ENCODE data around the gene CD40LG.

CD40LG gene

DNA sequence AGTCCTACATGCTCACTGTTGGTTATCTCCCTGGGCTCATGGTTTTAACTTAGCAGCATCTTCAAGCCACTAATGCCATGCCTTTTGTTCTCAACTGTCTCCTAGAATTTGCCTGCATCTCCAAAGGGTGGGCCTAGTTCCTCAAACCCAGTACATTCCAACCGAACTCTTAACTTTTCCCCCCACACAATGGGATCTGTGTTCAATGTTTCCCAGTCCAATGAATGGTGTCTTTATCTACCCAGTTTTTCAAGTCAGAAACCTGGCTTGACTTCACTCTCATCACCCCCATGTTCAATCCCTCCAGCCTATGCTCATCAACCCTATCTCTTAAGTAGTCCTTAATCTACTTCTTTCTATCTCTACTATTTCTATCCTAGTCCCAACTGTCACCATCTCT is 12.9 kb downstream of the CD40LG start:
- Histone ChIP-seq H3K36me3 (replicated peaks) (no peaks in the 10 kb centered on the region), H3K4me3 (ENCODE audit: low read depth, low read length) (no peak overlapping the region), H3K27me3 (replicated peaks) (no peaks in the 10 kb centered on the region), H3K27ac (no peak overlapping the region)
- no peak for DNase-seq
- TF ChIP-seq, protein P1, sequence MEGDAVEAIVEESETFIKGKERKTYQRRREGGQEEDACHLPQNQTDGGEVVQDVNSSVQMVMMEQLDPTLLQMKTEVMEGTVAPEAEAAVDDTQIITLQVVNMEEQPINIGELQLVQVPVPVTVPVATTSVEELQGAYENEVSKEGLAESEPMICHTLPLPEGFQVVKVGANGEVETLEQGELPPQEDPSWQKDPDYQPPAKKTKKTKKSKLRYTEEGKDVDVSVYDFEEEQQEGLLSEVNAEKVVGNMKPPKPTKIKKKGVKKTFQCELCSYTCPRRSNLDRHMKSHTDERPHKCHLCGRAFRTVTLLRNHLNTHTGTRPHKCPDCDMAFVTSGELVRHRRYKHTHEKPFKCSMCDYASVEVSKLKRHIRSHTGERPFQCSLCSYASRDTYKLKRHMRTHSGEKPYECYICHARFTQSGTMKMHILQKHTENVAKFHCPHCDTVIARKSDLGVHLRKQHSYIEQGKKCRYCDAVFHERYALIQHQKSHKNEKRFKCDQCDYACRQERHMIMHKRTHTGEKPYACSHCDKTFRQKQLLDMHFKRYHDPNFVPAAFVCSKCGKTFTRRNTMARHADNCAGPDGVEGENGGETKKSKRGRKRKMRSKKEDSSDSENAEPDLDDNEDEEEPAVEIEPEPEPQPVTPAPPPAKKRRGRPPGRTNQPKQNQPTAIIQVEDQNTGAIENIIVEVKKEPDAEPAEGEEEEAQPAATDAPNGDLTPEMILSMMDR (IDR thresholded peaks at IDR 0.05; ENCODE audit: low read depth, low read length, missing control alignments): no peak
- in situ Hi-C loops (cut with HindIII; ENCODE audit: low pct_ligation_motif_present, low sequenced_read_pairs): no loop called here

DNA sequence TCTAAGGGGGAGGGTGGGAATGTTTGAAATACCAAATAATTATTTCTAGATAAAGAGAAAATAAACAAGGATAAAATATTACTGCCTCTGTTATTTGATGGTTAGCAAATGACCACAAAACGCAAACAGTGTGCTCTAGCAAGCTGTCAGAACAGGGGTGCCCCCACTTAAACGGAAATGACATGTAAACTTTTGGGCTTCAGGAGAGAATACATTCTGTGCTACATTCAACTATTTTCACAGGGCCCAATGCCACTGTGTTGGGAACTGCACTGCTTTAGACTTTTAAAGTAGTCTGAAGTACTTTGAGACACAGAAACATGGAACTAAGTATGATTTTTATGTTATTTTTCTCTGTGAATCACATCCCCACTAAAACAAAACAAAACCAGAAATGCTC is 14.1 kb downstream of the CD40LG start:
- DNase-seq: no peak
- no peak overlapping the region for H3K27ac ChIP-seq
- in situ Hi-C loops (cut with HindIII; ENCODE audit: low pct_ligation_motif_present, low sequenced_read_pairs): no loop called here
- no peak overlapping the region for H3K4me3 ChIP-seq (ENCODE audit: low read depth, low read length)
- TF ChIP-seq, protein P1 (IDR thresholded peaks at IDR 0.05; ENCODE audit: low read depth, low read length, missing control alignments): no peak
- no peaks in the 10 kb centered on the region for H3K27me3 ChIP-seq (replicated peaks)
- no peaks in the 10 kb centered on the region for H3K36me3 ChIP-seq (replicated peaks)

DNA sequence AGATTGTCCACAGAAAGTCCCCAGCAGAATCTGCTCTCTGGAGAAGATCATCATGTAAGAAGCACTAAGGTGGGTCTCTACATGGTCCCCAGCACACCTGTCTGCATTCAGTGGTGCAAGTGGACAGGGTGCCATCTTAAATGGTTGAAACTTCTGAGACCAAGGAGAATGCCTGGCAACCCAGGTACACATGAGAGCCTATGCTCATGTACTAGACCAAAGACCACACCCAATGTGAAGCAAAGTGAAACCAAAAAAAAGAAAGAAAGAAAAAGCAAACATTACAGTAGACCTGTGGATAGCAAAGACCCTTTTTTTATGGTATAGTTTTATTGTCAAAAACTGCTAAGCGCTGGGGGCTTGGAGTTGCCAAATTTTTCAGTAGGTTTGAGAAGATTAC is 15.0 kb downstream of the CD40LG start:
- H3K4me3 ChIP-seq (ENCODE audit: low read depth, low read length): no peak overlapping the region
- TF ChIP-seq, protein P1 (IDR thresholded peaks at IDR 0.05; ENCODE audit: low read depth, low read length, missing control alignments): no peak
- no peaks in the 10 kb centered on the region for H3K27me3 ChIP-seq (replicated peaks)
- in situ Hi-C loops (cut with HindIII; ENCODE audit: low pct_ligation_motif_present, low sequenced_read_pairs): no loop called here
- H3K27ac ChIP-seq: no peak overlapping the region
- DNase-seq: no peak
- no peaks in the 10 kb centered on the region for H3K36me3 ChIP-seq (replicated peaks)

DNA sequence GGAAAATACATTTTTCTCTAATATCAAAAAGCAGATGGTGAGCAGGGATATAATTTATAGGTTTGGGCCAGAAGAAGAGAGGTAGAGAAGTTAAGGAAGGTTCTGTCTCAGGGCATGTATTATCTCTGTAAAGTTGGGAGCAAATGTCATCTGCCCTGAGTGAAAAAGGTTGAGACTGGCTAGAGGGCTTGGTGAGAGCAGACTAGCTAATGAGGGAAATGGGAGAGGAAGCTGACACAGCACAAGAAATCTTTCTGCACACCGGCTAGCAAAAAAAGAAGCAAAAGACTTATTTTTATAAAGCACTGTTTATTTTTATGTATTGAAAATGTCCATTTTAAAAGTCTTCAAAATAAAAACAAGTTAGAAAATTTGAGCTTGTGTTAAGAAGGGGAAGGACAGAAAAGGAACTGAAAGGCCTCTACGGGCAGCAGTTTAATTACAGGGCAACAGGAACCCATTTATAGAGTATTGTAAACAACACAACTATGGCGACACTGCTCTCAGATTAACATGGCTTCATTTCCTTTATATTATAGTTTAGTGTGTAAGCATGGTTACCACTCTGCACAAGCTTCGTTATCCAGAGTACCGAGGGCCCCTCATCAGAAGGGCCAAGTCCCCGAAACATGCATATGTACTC is 17.4 kb downstream of the CD40LG start:
- DNase-seq: no peak
- Histone ChIP-seq H3K27ac (no peak overlapping the region), H3K36me3 (replicated peaks) (no peaks in the 10 kb centered on the region), H3K4me3 (ENCODE audit: low read depth, low read length) (no peak overlapping the region), H3K27me3 (replicated peaks) (no peaks in the 10 kb centered on the region)
- in situ Hi-C loops (cut with HindIII; ENCODE audit: low pct_ligation_motif_present, low sequenced_read_pairs): no loop called here
- TF ChIP-seq, protein P1 (IDR thresholded peaks at IDR 0.05; ENCODE audit: low read depth, low read length, missing control alignments): no peak

DNA sequence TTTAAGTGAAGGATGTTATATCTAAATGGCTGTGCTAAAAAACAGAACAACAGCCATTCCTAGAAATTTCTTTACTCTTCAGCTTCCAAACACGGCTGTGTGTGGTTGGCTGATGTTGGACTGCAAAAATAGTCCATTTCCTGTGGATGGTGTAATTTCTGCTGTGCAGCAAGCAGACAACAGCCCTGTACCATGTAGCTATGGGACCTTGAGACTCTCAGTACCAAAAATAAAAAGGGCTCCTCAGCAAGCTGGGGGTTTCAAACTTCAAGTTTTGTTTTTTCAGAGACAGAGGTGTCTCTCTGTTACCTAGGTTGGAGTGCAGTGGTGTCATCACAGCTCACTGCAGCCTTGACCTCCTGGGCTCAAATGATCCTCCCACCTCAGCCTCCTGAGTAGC is 18.1 kb downstream of the CD40LG start:
- TF ChIP-seq, protein P1 (IDR thresholded peaks at IDR 0.05; ENCODE audit: low read depth, low read length, missing control alignments): no peak
- no peaks in the 10 kb centered on the region for H3K36me3 ChIP-seq (replicated peaks)

More for the DNA sequence above, 18.1 kb downstream of the CD40LG start:
- in situ Hi-C loops (cut with HindIII; ENCODE audit: low pct_ligation_motif_present, low sequenced_read_pairs): no loop called here
- Histone ChIP-seq H3K4me3 (ENCODE audit: low read depth, low read length) (no peak overlapping the region), H3K27ac (no peak overlapping the region), H3K27me3 (replicated peaks) (no peaks in the 10 kb centered on the region)
- DNase-seq: no peak

Data from brain microvascular endothelial cell (primary cell).